ENCODE results near the gene VPS72. TPM values are rescaled to one million over a fixed set of nuclear protein-coding genes. Genes with fewer than 3 reads are reported as not detected.

The VPS72 gene
- total and polyA plus RNA-seq, 2 of the 13 experiments (the other 11 are each of a cell fraction or from before 2014, with no cell fraction given): 33.7 to 34.5 TPM

- no peak for TF ChIP-seq AKNA (CRISPR knock-in tag; IDR thresholded peaks at IDR 0.05; ENCODE audit: borderline replicate concordance)
- peak; percentile 78 for TF ChIP-seq PTBP1 (IDR thresholded peaks at IDR 0.05; ENCODE audit: low read depth, low read length, poor library complexity, severe bottlenecking)
- TF ChIP-seq ISX (CRISPR knock-in tag; conservative IDR thresholded peaks at IDR 0.05): no peak
- peak; percentile 72 for TF ChIP-seq TEAD3 (CRISPR knock-in tag; optimal IDR thresholded peaks at IDR 0.05; ENCODE audit: borderline replicate concordance)
- 0 out of 2 replicates have a peak, but pooled peaks have one; percentile 58 for TF ChIP-seq MTERF4 (CRISPR knock-in tag; IDR thresholded peaks at IDR 0.05)
- no peak for TF ChIP-seq ARNTL (CRISPR knock-in tag; IDR thresholded peaks at IDR 0.05)
- TF ChIP-seq SOX13 (IDR thresholded peaks at IDR 0.05): no peak
- peak in 1 of 2 experiments; percentile 34; a peak in 1 of 4 replicates for TF ChIP-seq SOX13 (CRISPR knock-in tag; conservative IDR thresholded peaks at IDR 0.05 in 1 of 2, IDR thresholded peaks at IDR 0.05 in 1 of 2)
- TF ChIP-seq POGK (CRISPR knock-in tag; conservative IDR thresholded peaks at IDR 0.05): 0 out of 2 replicates have a peak, but pooled peaks have one; percentile 35
- no peak for TF ChIP-seq HNRNPH1 (optimal IDR thresholded peaks at IDR 0.05; ENCODE audit: low read depth, low read length)
- no peak for TF ChIP-seq ZNF773 (CRISPR knock-in tag; IDR thresholded peaks at IDR 0.05; ENCODE audit: borderline replicate concordance)
- peak; percentile 47; the same call in 1 of the 2 replicates for TF ChIP-seq MLX (CRISPR knock-in tag; IDR thresholded peaks at IDR 0.05)
- TF ChIP-seq ZBTB4 (CRISPR knock-in tag; IDR thresholded peaks at IDR 0.05; ENCODE audit: borderline replicate concordance): 0 out of 2 replicates have a peak, but pooled peaks have one; percentile 41
- TF ChIP-seq NR2F1 (CRISPR knock-in tag; IDR thresholded peaks at IDR 0.05): no peak
Observed at GRCh38 chr1:151189637-151190445, at the start of gene VPS72 (continued).

Data from HepG2 (cell line).